Measurements from ENCODE around the gene RAPGEF4.
A peak's percentile ranks its signal among the peaks of the same experiment; 100 is the strongest.

RAPGEF4 gene

GRCh38 chr2:172969166-172969565, 233.5 kb downstream of the RAPGEF4 start:
- no CpG with 5 or more reads among the region's 1 CpG for WGBS (ENCODE audit: extremely low coverage, insufficient coverage, insufficient read length)
- Histone ChIP-seq H2BK5ac (ENCODE audit: low read depth, low read length, poor library complexity) (no peak overlapping the region), H3K9me3 (ENCODE audit: insufficient read depth, low read depth, low read length) (no peaks in the 10 kb centered on the region)

GRCh38 chr2:172969609-172970008, 234.0 kb downstream of the RAPGEF4 start:
- no peaks in the 10 kb centered on the region for H3K9me3 ChIP-seq (ENCODE audit: insufficient read depth, low read depth, low read length)
- H3K4me1 ChIP-seq (ENCODE audit: control insufficient read depth in 1 of 2, insufficient read depth in 2 of 2, low read length in 2 of 2) = no peaks in the 10 kb centered on the region
- H3K4me2 ChIP-seq (ENCODE audit: low read length) = no peak overlapping the region
- no peak overlapping the region for H2AFZ ChIP-seq (ENCODE audit: insufficient read depth, low read length, poor library complexity)
- no peak overlapping the region for H2BK5ac ChIP-seq (ENCODE audit: low read depth, low read length, poor library complexity)
- H4K91ac ChIP-seq (ENCODE audit: low read depth, low read length) = no peak overlapping the region
- H2BK12ac ChIP-seq (ENCODE audit: low read length) = no peak overlapping the region
- H2BK120ac ChIP-seq (ENCODE audit: insufficient read depth, low read length, poor library complexity) = no peak overlapping the region
- H3K18ac ChIP-seq (ENCODE audit: low read length) = no peak overlapping the region
- no peaks in the 10 kb centered on the region for H3K79me1 ChIP-seq (ENCODE audit: low read length)
- H3K23ac ChIP-seq (ENCODE audit: low read length) = no peak overlapping the region
- H3K9ac ChIP-seq (ENCODE audit: low read length) = no peak overlapping the region
- no peak overlapping the region for H3K4me3 ChIP-seq (ENCODE audit: low read depth, low read length)
- H2AK5ac ChIP-seq (ENCODE audit: low read length) = no peak overlapping the region
- no peak overlapping the region for H3K4ac ChIP-seq (ENCODE audit: low read depth, low read length)
- no peaks in the 10 kb centered on the region for H3K36me3 ChIP-seq (ENCODE audit: control insufficient read depth in 1 of 2, insufficient read depth in 2 of 2, low read length in 2 of 2)
- H3K27me3 ChIP-seq (ENCODE audit: insufficient read depth, low read length) = no peaks in the 10 kb centered on the region
- H4K8ac ChIP-seq (ENCODE audit: low read depth, low read length) = no peak overlapping the region
- no peak overlapping the region for H4K12ac ChIP-seq (ENCODE audit: low read depth, low read length)
- WGBS (ENCODE audit: extremely low coverage, insufficient coverage, insufficient read length) = no CpG with 5 or more reads among the region's 3 CpGs
- H3K27ac ChIP-seq (ENCODE audit: low read depth, low read length) = no peak overlapping the region
- DNase-seq = no peak
- no peaks in the 10 kb centered on the region for H3K79me2 ChIP-seq (ENCODE audit: control insufficient read depth, insufficient read depth, low read length, poor library complexity)
- H3K14ac ChIP-seq (ENCODE audit: low read length) = no peak overlapping the region

More at GRCh38 chr2:172969166-172969565, 233.5 kb downstream of the RAPGEF4 start:
- H3K27me3 ChIP-seq (ENCODE audit: insufficient read depth, low read length) = no peaks in the 10 kb centered on the region
- H2AFZ ChIP-seq (ENCODE audit: insufficient read depth, low read length, poor library complexity) = no peak overlapping the region
- H2BK120ac ChIP-seq (ENCODE audit: insufficient read depth, low read length, poor library complexity) = no peak overlapping the region
- no peak for DNase-seq
- no peaks in the 10 kb centered on the region for H3K79me1 ChIP-seq (ENCODE audit: low read length)
- H3K4me3 ChIP-seq (ENCODE audit: low read depth, low read length) = no peak overlapping the region
- no peaks in the 10 kb centered on the region for H3K79me2 ChIP-seq (ENCODE audit: control insufficient read depth, insufficient read depth, low read length, poor library complexity)
- no peak overlapping the region for H4K12ac ChIP-seq (ENCODE audit: low read depth, low read length)
- no peak overlapping the region for H3K4ac ChIP-seq (ENCODE audit: low read depth, low read length)
- no peak overlapping the region for H3K14ac ChIP-seq (ENCODE audit: low read length)
- no peak overlapping the region for H2AK5ac ChIP-seq (ENCODE audit: low read length)
- no peak overlapping the region for H3K4me2 ChIP-seq (ENCODE audit: low read length)
- H3K18ac ChIP-seq (ENCODE audit: low read length) = no peak overlapping the region
- H3K4me1 ChIP-seq (ENCODE audit: control insufficient read depth in 1 of 2, insufficient read depth in 2 of 2, low read length in 2 of 2) = no peaks in the 10 kb centered on the region
- no peak overlapping the region for H4K8ac ChIP-seq (ENCODE audit: low read depth, low read length)
- H3K9ac ChIP-seq (ENCODE audit: low read length) = no peak overlapping the region
- no peak overlapping the region for H3K23ac ChIP-seq (ENCODE audit: low read length)
- H2BK12ac ChIP-seq (ENCODE audit: low read length) = no peak overlapping the region
- no peaks in the 10 kb centered on the region for H3K36me3 ChIP-seq (ENCODE audit: control insufficient read depth in 1 of 2, insufficient read depth in 2 of 2, low read length in 2 of 2)
- H4K91ac ChIP-seq (ENCODE audit: low read depth, low read length) = no peak overlapping the region
- H3K27ac ChIP-seq (ENCODE audit: low read depth, low read length) = no peak overlapping the region

GRCh38 chr2:172970660-172971059, 235.0 kb downstream of the RAPGEF4 start:
- H3K9ac ChIP-seq (ENCODE audit: low read length) = no peak overlapping the region
- no peak overlapping the region for H3K27ac ChIP-seq (ENCODE audit: low read depth, low read length)
- H2BK120ac ChIP-seq (ENCODE audit: insufficient read depth, low read length, poor library complexity) = no peak overlapping the region
- H3K4me2 ChIP-seq (ENCODE audit: low read length) = no peak overlapping the region
- H3K79me2 ChIP-seq (ENCODE audit: control insufficient read depth, insufficient read depth, low read length, poor library complexity) = no peaks in the 10 kb centered on the region
- H3K4ac ChIP-seq (ENCODE audit: low read depth, low read length) = no peak overlapping the region
- H2AFZ ChIP-seq (ENCODE audit: insufficient read depth, low read length, poor library complexity) = no peak overlapping the region
- no peak overlapping the region for H2BK12ac ChIP-seq (ENCODE audit: low read length)
- no peaks in the 10 kb centered on the region for H3K36me3 ChIP-seq (ENCODE audit: control insufficient read depth in 1 of 2, insufficient read depth in 2 of 2, low read length in 2 of 2)
- no peak overlapping the region for H3K18ac ChIP-seq (ENCODE audit: low read length)
- no peak for DNase-seq
- H3K27me3 ChIP-seq (ENCODE audit: insufficient read depth, low read length) = no peaks in the 10 kb centered on the region
- WGBS (ENCODE audit: extremely low coverage, insufficient coverage, insufficient read length) = no CpG with 5 or more reads among the region's 4 CpGs
- H3K9me3 ChIP-seq (ENCODE audit: insufficient read depth, low read depth, low read length) = no peaks in the 10 kb centered on the region
- no peak overlapping the region for H4K12ac ChIP-seq (ENCODE audit: low read depth, low read length)
- no peak overlapping the region for H3K4me3 ChIP-seq (ENCODE audit: low read depth, low read length)
- H3K79me1 ChIP-seq (ENCODE audit: low read length) = no peaks in the 10 kb centered on the region
- H3K4me1 ChIP-seq (ENCODE audit: control insufficient read depth in 1 of 2, insufficient read depth in 2 of 2, low read length in 2 of 2) = no peaks in the 10 kb centered on the region
- no peak overlapping the region for H3K14ac ChIP-seq (ENCODE audit: low read length)
- H2BK5ac ChIP-seq (ENCODE audit: low read depth, low read length, poor library complexity) = no peak overlapping the region
- no peak overlapping the region for H4K8ac ChIP-seq (ENCODE audit: low read depth, low read length)
- no peak overlapping the region for H3K23ac ChIP-seq (ENCODE audit: low read length)
- H4K91ac ChIP-seq (ENCODE audit: low read depth, low read length) = no peak overlapping the region
- no peak overlapping the region for H2AK5ac ChIP-seq (ENCODE audit: low read length)

GRCh38 chr2:172972005-172972619, 236.5 kb downstream of the RAPGEF4 start:
- no peak overlapping the region for H2BK12ac ChIP-seq (ENCODE audit: low read length)
- no peak overlapping the region for H3K14ac ChIP-seq (ENCODE audit: low read length)
- no peak overlapping the region for H3K4me3 ChIP-seq (ENCODE audit: low read depth, low read length)
- no peaks in the 10 kb centered on the region for H3K4me1 ChIP-seq (ENCODE audit: control insufficient read depth in 1 of 2, insufficient read depth in 2 of 2, low read length in 2 of 2)
- no peak overlapping the region for H3K9ac ChIP-seq (ENCODE audit: low read length)
- no peaks in the 10 kb centered on the region for H3K27me3 ChIP-seq (ENCODE audit: insufficient read depth, low read length)
- no peaks in the 10 kb centered on the region for H3K79me1 ChIP-seq (ENCODE audit: low read length)
- no peak overlapping the region for H2AFZ ChIP-seq (ENCODE audit: insufficient read depth, low read length, poor library complexity)
- H3K18ac ChIP-seq (ENCODE audit: low read length) = no peak overlapping the region
- WGBS (ENCODE audit: extremely low coverage, insufficient coverage, insufficient read length) = no CpG with 5 or more reads among the region's 12 CpGs
- no peak overlapping the region for H3K4ac ChIP-seq (ENCODE audit: low read depth, low read length)
- no peak overlapping the region for H4K12ac ChIP-seq (ENCODE audit: low read depth, low read length)
- no peak overlapping the region for H2BK120ac ChIP-seq (ENCODE audit: insufficient read depth, low read length, poor library complexity)
- DNase-seq = peak; percentile 31 to 81
- no peaks in the 10 kb centered on the region for H3K36me3 ChIP-seq (ENCODE audit: control insufficient read depth in 1 of 2, insufficient read depth in 2 of 2, low read length in 2 of 2)
- no peaks in the 10 kb centered on the region for H3K9me3 ChIP-seq (ENCODE audit: insufficient read depth, low read depth, low read length)
- no peak overlapping the region for H2AK5ac ChIP-seq (ENCODE audit: low read length)
- H3K4me2 ChIP-seq (ENCODE audit: low read length) = no peak overlapping the region
- H4K91ac ChIP-seq (ENCODE audit: low read depth, low read length) = no peak overlapping the region
- H4K8ac ChIP-seq (ENCODE audit: low read depth, low read length) = no peak overlapping the region
- H3K79me2 ChIP-seq (ENCODE audit: control insufficient read depth, insufficient read depth, low read length, poor library complexity) = no peaks in the 10 kb centered on the region
- H3K27ac ChIP-seq (ENCODE audit: low read depth, low read length) = no peak overlapping the region
- H2BK5ac ChIP-seq (ENCODE audit: low read depth, low read length, poor library complexity) = no peak overlapping the region
- no peak overlapping the region for H3K23ac ChIP-seq (ENCODE audit: low read length)

Data from trophoblast cell (in vitro differentiated cells and primary cell).